Colonic mucosa (tissue), 4 donors: ENCODE results near the gene P2RX4. TPM values are rescaled to one million over a fixed set of nuclear protein-coding genes. Genes with fewer than 3 reads are reported as not detected.
A peak's percentile ranks its signal among the peaks of the same experiment; 100 is the strongest.

Experiments used
- DNase-seq: peaks from one replicate; pipeline ENCODE4 v3.0.0-alpha.2; 2020
- H3K27ac ChIP-seq: fragments of 200-600 bp; one replicate; pipeline ENCODE4 v1.8.0; 2021
- H3K27me3 ChIP-seq: fragments of 200-600 bp; one replicate; pipeline ENCODE4 v1.8.0; 2021
- H3K36me3 ChIP-seq: fragments of 200-600 bp; one replicate; pipeline ENCODE4 v1.8.0; 2021
- H3K4me1 ChIP-seq: fragments of 200-600 bp; one replicate; pipeline ENCODE4 v1.8.0; 2021; ENCODE audit warnings: mild to moderate bottlenecking
- H3K4me3 ChIP-seq: fragments of 200-600 bp; one replicate; pipeline ENCODE4 v1.8.0; 2021
- H3K9ac ChIP-seq, 2 donors: one replicate each; pipeline ENCODE4 v1.7.0; 2013; ENCODE audit warnings: control low read depth in 2 of 2, low read depth in 2 of 2, low read length in 2 of 2
- H3K9me3 ChIP-seq: fragments of 200-600 bp; one replicate; pipeline ENCODE4 v1.8.0; 2021
- CTCF ChIP-seq: fragments of 200-600 bp; IDR thresholded peaks from one replicate; pipeline ENCODE4 v1.8.0; 2022; ENCODE audit warnings: antibody characterized with exemption, mild to moderate bottlenecking
- intact Hi-C: fragments of 100-400 bp; cut with DNase I; formaldehyde crosslinking; loops from one replicate; pipeline ENCODE4 v1.14.1; 2022
- total RNA-seq, 2 donors: library from RNA; stranded (reverse); fragmentation: NEBNext Ultra II Directional in 1 of 2; extraction: Animal tissue kit (Norgen Biotek cat#: 25700) in 1 of 2; gene quantifications; one replicate each; pipeline ENCODE4 v1.2.1, GENCODE V29; 2021
- donor health status: healthy.
- donor health status: DM: no; HTN: no; CAD: no.
- donor health status: DM: no; HTN: no; CAD: no.

P2RX4 gene
- total RNA-seq, 2 donors from 2014 or later: 82.2 to 123 TPM

GRCh38 chr12:121239351-121240061 lies 29.6 kb downstream of the P2RX4 start:
- Histone ChIP-seq H3K9me3 (no peaks in the 10 kb centered on the region), H3K36me3 (no peaks in the 10 kb centered on the region), H3K4me3 (no peak overlapping the region), H3K27ac (peak overlapping the region; percentile 12), H3K27me3 (no peaks in the 10 kb centered on the region), H3K4me1 (no peaks in the 10 kb centered on the region), H3K9ac (no peak overlapping the region)
- no peak for DNase-seq
- intact Hi-C loops: no loop called here
- no peak for TF ChIP-seq CTCF

DNA sequence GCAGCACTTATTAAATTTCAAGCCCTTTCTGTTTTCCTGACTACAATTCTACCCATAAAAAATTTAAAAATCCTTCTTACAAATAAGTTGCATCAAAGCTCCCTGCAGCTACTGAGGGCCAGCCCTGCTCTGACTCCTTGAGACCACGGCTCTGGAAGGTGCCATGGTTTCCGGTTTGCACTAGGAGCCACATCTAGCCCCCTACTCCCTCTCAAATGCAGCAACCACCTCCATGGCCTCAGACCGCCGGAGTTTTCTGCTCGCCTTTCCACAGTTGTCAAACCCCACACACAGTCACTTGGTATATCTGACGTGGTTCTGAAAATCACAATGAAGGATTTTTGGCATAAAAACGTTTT lies 30.1 kb downstream of the P2RX4 start:
- TF ChIP-seq CTCF: no peak
- intact Hi-C loops: no loop called here
- Histone ChIP-seq H3K27me3 (no peaks in the 10 kb centered on the region), H3K4me3 (no peak overlapping the region), H3K4me1 (no peaks in the 10 kb centered on the region), H3K9ac (no peak overlapping the region), H3K9me3 (no peaks in the 10 kb centered on the region), H3K27ac (peak overlapping the region; percentile 12), H3K36me3 (no peaks in the 10 kb centered on the region)
- no peak for DNase-seq

- Histone ChIP-seq H3K4me1 (no peaks in the 10 kb centered on the region), H3K36me3 (no peaks in the 10 kb centered on the region), H3K4me3 (no peak overlapping the region), H3K9ac (no peak overlapping the region), H3K27me3 (no peaks in the 10 kb centered on the region), H3K9me3 (no peaks in the 10 kb centered on the region), H3K27ac (no peak overlapping the region)
- DNase-seq: peak; percentile 53
- intact Hi-C loops: no loop called here
- no peak for TF ChIP-seq CTCF
Observed at GRCh38 chr12:121240484-121241101, 30.7 kb downstream of the P2RX4 start.

- intact Hi-C loops: no loop called here
- DNase-seq: no peak
- no peak for TF ChIP-seq CTCF
- H3K27ac ChIP-seq: no peak overlapping the region
- H3K9ac ChIP-seq: peak overlapping the region in 1 of 2 donors; percentile 35
- no peaks in the 10 kb centered on the region for H3K27me3 ChIP-seq
- H3K4me1 ChIP-seq: no peaks in the 10 kb centered on the region
- H3K36me3 ChIP-seq: no peaks in the 10 kb centered on the region
- H3K9me3 ChIP-seq: no peaks in the 10 kb centered on the region
- no peak overlapping the region for H3K4me3 ChIP-seq
Observed at GRCh38 chr12:121241156-121241970, 31.4 kb downstream of the P2RX4 start.

DNA sequence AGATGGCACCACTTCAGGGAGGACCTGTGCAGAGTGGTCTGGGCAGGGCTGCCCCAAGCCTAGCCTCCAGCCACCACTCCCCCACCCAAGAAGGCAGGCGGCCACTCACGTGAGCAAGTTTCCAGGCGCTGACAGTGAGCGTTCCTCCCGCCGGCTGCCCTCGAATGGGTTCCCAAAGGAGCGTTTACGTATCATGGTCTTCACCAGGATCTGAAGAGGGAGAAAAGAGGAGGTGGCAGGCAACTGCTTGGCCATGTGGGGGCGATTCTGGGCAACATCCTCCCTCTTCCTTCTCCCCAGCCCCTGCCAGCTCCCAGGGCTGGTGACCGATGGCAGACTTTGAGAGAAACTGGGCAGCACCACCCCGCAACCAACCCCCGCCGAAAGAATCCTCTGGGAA lies 35.1 kb downstream of the P2RX4 start:
- no peak overlapping the region for H3K9ac ChIP-seq
- H3K27me3 ChIP-seq: no peaks in the 10 kb centered on the region
- H3K4me1 ChIP-seq: no peaks in the 10 kb centered on the region
- intact Hi-C loops: no loop called here
- no peak overlapping the region for H3K27ac ChIP-seq
- TF ChIP-seq CTCF: no peak
- no peak for DNase-seq
- peaks cover 7% of the 10 kb centered on the region for H3K36me3 ChIP-seq
- no peak overlapping the region for H3K4me3 ChIP-seq
- H3K9me3 ChIP-seq: no peaks in the 10 kb centered on the region
